SK-N-SH treated with all-trans-retinoic acid at 6 μM for 48 hours (cell line): ENCODE results near the gene SEC61B.

Source experiments
- ATAC-seq: fragments of 200-7000 bp; cut with Tn5 transposase; 3 replicates; pipeline ENCODE4 v1.9.1; 2020; ENCODE audit warnings: mild to moderate bottlenecking, moderate library complexity
- ARNTL ChIP-seq: fragments of 450-650 bp; formaldehyde crosslinking; IDR thresholded peaks from 2 replicates; pipeline ENCODE4 v1.5.0; 2020; ENCODE audit warnings: low read depth, mild to moderate bottlenecking, moderate library complexity, borderline replicate concordance
- BACH2 ChIP-seq: fragments of 250-450 bp; sonication (Bioruptor Pico); IDR thresholded peaks from 2 replicates; pipeline ENCODE4 v1.9.0; 2021; ENCODE audit warnings: mild to moderate bottlenecking, borderline replicate concordance
- CREB5 ChIP-seq: fragments of 250-450 bp; sonication (Bioruptor Pico); IDR thresholded peaks from 2 replicates; pipeline ENCODE4 v1.5.1; 2020; ENCODE audit warnings: low read depth, mild to moderate bottlenecking, moderate library complexity
- CSDC2 ChIP-seq: fragments of 250-450 bp; sonication (Bioruptor Pico); IDR thresholded peaks from 2 replicates; pipeline ENCODE4 v1.5.0; 2020; ENCODE audit warnings: mild to moderate bottlenecking, moderate library complexity
- CSRNP3 ChIP-seq: fragments of 250-450 bp; sonication (Bioruptor Pico); IDR thresholded peaks from 2 replicates; pipeline ENCODE4 v1.5.1; 2021; ENCODE audit warnings: mild to moderate bottlenecking, moderate library complexity
- ESRRG ChIP-seq: fragments of 250-450 bp; sonication (Bioruptor Pico); IDR thresholded peaks from 2 replicates; pipeline ENCODE4 v1.6.1; 2021; ENCODE audit warnings: mild to moderate bottlenecking
- GLIS3 ChIP-seq: fragments of 250-450 bp; sonication (Bioruptor Pico); IDR thresholded peaks from 2 replicates; pipeline ENCODE4 v1.5.0; 2020; ENCODE audit warnings: mild to moderate bottlenecking, moderate library complexity
- OSR1 ChIP-seq: fragments of 250-450 bp; sonication (Bioruptor Pico); IDR thresholded peaks from 2 replicates; pipeline ENCODE4 v1.8.0; 2022; ENCODE audit warnings: moderate library complexity, mild to moderate bottlenecking, inconsistent platforms
- PATZ1 ChIP-seq: fragments of 250-450 bp; sonication (Bioruptor Pico); IDR thresholded peaks from 2 replicates; pipeline ENCODE4 v1.8.0; 2020; ENCODE audit warnings: mild to moderate bottlenecking, moderate library complexity, borderline replicate concordance
- PPARA ChIP-seq: fragments of 250-450 bp; sonication (Bioruptor Pico); IDR thresholded peaks from 2 replicates; pipeline ENCODE4 v1.5.0; 2020; ENCODE audit warnings: mild to moderate bottlenecking, borderline replicate concordance
- RARB ChIP-seq: fragments of 250-450 bp; sonication (Bioruptor Pico); IDR thresholded peaks from 2 replicates; pipeline ENCODE4 v1.8.0; 2021; ENCODE audit warnings: mild to moderate bottlenecking, moderate library complexity
- SNAI2 ChIP-seq: fragments of 250-450 bp; sonication (Bioruptor Pico); IDR thresholded peaks from 2 replicates; pipeline ENCODE4 v1.5.0; 2020; ENCODE audit warnings: mild to moderate bottlenecking, moderate library complexity
- TSHZ2 ChIP-seq: fragments of 250-450 bp; sonication (Bioruptor Pico); IDR thresholded peaks from 2 replicates; pipeline ENCODE4 v1.5.0; 2020; ENCODE audit warnings: mild to moderate bottlenecking, moderate library complexity
- ZC3H10 ChIP-seq: fragments of 250-450 bp; sonication (Bioruptor Pico); IDR thresholded peaks from 2 replicates; pipeline ENCODE4 v1.5.1; 2021; ENCODE audit warnings: mild to moderate bottlenecking, moderate library complexity
- ZFP3 ChIP-seq: fragments of 250-450 bp; sonication (Bioruptor Pico); IDR thresholded peaks from 2 replicates; pipeline ENCODE4 v1.5.0; 2020; ENCODE audit warnings: mild to moderate bottlenecking, moderate library complexity
- ZNF70 ChIP-seq: fragments of 450-650 bp; formaldehyde crosslinking; IDR thresholded peaks from 2 replicates; pipeline ENCODE4 v1.5.0; 2020; ENCODE audit warnings: mild to moderate bottlenecking, moderate library complexity
- ZNF8 ChIP-seq: fragments of 450-650 bp; formaldehyde crosslinking; IDR thresholded peaks from 2 replicates; pipeline ENCODE4 v1.5.0; 2020; ENCODE audit warnings: mild to moderate bottlenecking, moderate library complexity
- TF ChIP-seq, protein P1 (sequence below): fragments of 250-450 bp; sonication (Bioruptor Pico); IDR thresholded peaks from 2 replicates; pipeline ENCODE4 v1.8.0; 2021; ENCODE audit warnings: low read depth, mild to moderate bottlenecking, moderate library complexity, borderline replicate concordance

Gene SEC61B

DNA sequence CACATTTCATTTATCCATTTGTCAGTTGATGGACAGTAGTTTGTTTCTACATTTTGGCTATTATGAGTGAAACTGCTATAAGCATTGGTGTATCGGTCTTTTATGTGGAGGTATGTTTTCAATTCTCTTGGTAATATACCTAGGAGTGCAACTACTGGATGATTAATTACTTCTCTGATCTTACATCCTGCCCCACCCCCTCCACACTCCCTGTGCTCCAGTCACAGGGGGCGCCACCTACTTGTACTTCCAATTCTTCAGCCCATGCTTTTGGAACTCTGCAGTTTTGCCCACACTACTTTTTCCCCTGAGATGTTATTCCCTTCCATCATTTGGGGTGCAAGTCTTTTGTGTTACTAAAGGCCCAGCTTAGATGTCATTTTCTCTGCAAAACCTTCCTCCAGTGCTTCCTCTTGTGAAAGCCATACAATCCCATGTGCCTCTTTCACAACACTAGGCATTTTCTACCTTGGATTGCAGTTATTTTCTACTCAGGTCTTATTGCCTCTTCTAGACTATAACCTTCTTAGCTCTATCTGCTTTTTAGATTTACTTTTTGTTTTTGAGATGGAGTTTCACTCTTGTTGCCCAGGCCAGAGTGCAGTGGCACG, 42.1 kb downstream of the SEC61B start:
- ATAC-seq: no peak
- TF ChIP-seq ZC3H10 (CRISPR knock-in tag): no peak
- TF ChIP-seq, protein P1, sequence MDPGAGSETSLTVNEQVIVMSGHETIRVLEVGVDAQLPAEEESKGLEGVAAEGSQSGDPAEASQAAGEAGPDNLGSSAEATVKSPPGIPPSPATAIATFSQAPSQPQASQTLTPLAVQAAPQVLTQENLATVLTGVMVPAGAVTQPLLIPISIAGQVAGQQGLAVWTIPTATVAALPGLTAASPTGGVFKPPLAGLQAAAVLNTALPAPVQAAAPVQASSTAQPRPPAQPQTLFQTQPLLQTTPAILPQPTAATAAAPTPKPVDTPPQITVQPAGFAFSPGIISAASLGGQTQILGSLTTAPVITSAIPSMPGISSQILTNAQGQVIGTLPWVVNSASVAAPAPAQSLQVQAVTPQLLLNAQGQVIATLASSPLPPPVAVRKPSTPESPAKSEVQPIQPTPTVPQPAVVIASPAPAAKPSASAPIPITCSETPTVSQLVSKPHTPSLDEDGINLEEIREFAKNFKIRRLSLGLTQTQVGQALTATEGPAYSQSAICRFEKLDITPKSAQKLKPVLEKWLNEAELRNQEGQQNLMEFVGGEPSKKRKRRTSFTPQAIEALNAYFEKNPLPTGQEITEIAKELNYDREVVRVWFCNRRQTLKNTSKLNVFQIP: no peak
- no peak for TF ChIP-seq ZNF70 (CRISPR knock-in tag)
- no peak for TF ChIP-seq BACH2
- TF ChIP-seq PATZ1 (CRISPR knock-in tag): no peak
- TF ChIP-seq TSHZ2: no peak
- no peak for TF ChIP-seq GLIS3 (CRISPR knock-in tag)
- no peak for TF ChIP-seq ZNF8 (CRISPR knock-in tag)
- no peak for TF ChIP-seq CREB5 (CRISPR knock-in tag)
- no peak for TF ChIP-seq RARB
- TF ChIP-seq ZFP3 (CRISPR knock-in tag): no peak
- no peak for TF ChIP-seq CSRNP3 (CRISPR knock-in tag)
- no peak for TF ChIP-seq SNAI2 (CRISPR knock-in tag)
- no peak for TF ChIP-seq CSDC2 (CRISPR knock-in tag)

DNA sequence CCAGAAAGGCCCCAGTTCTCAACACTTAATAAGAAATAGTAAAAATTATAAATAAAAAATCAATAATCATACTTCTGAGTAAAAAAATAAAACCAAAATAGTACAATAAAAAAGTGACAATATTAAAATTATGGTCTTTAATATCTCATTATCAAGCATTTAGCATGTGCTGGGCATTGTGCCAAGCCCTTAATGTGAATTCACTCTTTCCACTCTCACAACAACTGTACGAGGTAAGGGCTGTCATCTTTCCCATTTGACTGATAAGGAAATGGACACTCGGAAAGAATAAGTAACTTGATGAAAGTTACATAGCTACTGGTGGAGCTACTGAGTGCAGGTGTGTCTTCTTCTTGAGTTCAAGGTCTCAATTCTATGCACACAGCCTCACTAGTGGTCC, 43.6 kb downstream of the SEC61B start:
- no peak for ATAC-seq

More for the DNA sequence above, 43.6 kb downstream of the SEC61B start:
- TF ChIP-seq RARB (no peak), ARNTL (CRISPR knock-in tag) (no peak), PATZ1 (CRISPR knock-in tag) (no peak), PPARA (CRISPR knock-in tag) (no peak), CSRNP3 (CRISPR knock-in tag) (no peak), CSDC2 (CRISPR knock-in tag) (no peak), ESRRG (no peak), OSR1 (CRISPR knock-in tag) (no peak), BACH2 (no peak), ZNF8 (CRISPR knock-in tag) (no peak)
